Adrenal gland (tissue), 5 donors: ENCODE results near the gene LASP1.

ENCODE experiments used
- POLR2A ChIP-seq, 2 donors: fragments of 450-650 bp; IDR thresholded peaks; one replicate each; pipeline ENCODE4 v1.6.1; 2017; ENCODE audit warnings: antibody characterized with exemption in 2 of 2, mild to moderate bottlenecking in 2 of 2, moderate library complexity in 1 of 2
- TF ChIP-seq, protein P1 (sequence below), 6 experiments: fragments of 450-650 bp in 4 of 6; fragments of 200-600 bp in 2 of 6; sonication (generic) in 1 of 6; IDR thresholded peaks; 1 replicate in 5 of 6; 2 replicates in 1 of 6; pipeline versions ENCODE4 v1.5.1 to v1.8.0; 2016 to 2021; ENCODE audit warnings: antibody characterized with exemption in 6 of 6, mild to moderate bottlenecking in 2 of 6, moderate library complexity in 1 of 6
- donor health status: DM: no; HTN: no; CAD: no.

GRCh38 chr17:38907930-38908675, 38.2 kb downstream of the LASP1 start:
- TF ChIP-seq, protein P1, sequence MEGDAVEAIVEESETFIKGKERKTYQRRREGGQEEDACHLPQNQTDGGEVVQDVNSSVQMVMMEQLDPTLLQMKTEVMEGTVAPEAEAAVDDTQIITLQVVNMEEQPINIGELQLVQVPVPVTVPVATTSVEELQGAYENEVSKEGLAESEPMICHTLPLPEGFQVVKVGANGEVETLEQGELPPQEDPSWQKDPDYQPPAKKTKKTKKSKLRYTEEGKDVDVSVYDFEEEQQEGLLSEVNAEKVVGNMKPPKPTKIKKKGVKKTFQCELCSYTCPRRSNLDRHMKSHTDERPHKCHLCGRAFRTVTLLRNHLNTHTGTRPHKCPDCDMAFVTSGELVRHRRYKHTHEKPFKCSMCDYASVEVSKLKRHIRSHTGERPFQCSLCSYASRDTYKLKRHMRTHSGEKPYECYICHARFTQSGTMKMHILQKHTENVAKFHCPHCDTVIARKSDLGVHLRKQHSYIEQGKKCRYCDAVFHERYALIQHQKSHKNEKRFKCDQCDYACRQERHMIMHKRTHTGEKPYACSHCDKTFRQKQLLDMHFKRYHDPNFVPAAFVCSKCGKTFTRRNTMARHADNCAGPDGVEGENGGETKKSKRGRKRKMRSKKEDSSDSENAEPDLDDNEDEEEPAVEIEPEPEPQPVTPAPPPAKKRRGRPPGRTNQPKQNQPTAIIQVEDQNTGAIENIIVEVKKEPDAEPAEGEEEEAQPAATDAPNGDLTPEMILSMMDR (IDR thresholded peaks at IDR 0.05): no peak
- no peak for TF ChIP-seq POLR2A (IDR thresholded peaks at IDR 0.05)
